GM21619 (cell line): ENCODE results near the gene SLC6A9.

Experiments
- ATAC-seq: cut with Tn5 transposase; IDR thresholded peaks from one replicate; pipeline ENCODE4 v1.9.1; 2021; ENCODE audit not compliant: unreplicated experiment

Gene SLC6A9

DNA sequence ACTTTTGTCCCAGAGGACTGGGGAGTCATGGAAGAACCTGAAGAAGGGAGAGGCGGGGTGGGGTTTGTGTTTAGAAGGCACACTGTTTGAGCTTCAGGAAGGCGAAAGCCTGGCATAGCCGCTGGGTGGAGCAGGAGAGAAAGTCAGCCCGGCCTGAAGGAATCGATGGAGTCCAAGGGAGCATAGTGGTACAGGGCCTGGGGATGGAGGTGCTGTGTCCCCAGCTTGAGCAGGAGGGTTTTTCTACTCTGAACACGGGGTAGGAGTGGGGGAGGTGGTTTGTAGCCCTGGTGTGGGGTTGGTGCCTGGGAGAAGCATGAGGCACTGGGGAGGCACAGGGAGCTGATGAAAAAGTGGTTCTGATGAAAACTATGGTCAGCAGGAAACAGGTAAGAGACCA lies 44.5 kb downstream of the SLC6A9 start:
- ATAC-seq: no peak

DNA sequence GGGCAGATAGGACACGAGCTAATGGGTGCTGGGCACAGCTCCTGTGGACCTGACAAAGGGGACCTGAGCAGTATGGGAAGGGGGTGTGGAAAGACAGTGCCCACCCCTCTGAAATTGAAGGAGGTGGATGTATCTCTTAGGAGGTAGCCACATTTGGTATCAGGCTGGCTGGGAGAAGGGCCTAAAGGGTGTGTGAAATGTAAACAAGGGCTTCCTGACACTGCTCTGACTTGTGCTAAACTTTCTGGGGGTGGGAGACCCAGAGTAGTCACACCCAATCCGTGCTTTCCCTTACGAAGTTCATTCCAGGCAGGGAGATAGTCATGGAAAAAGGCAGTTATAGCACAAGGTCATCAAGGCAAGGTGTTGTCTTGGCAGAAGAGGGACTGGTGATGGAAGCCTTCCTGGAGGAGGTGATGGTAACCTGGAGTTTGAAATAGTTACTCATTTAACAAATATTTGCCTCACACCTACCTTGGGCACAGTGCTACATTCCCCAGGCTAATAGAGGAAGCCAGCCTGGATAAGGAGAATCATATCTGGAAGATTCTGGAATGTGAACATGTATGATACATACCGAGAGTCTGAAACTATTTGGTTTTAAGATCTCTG lies 45.2 kb downstream of the SLC6A9 start:
- no peak for ATAC-seq

DNA sequence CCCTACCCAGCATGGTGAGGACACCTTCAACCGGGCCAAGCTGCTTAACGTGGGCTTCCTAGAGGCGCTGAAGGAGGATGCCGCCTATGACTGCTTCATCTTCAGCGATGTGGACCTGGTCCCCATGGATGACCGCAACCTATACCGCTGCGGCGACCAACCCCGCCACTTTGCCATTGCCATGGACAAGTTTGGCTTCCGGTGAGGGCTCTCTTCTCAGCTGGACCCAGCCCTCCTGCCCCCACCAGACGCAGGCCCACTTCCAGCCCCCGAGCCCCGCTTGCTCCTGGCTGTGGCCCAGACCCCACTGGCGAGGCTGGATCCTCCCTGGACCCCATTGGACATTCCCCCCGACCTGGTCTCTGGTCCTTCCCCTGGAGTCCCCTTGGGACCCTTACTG lies 46.4 kb downstream of the SLC6A9 start:
- ATAC-seq: no peak

DNA sequence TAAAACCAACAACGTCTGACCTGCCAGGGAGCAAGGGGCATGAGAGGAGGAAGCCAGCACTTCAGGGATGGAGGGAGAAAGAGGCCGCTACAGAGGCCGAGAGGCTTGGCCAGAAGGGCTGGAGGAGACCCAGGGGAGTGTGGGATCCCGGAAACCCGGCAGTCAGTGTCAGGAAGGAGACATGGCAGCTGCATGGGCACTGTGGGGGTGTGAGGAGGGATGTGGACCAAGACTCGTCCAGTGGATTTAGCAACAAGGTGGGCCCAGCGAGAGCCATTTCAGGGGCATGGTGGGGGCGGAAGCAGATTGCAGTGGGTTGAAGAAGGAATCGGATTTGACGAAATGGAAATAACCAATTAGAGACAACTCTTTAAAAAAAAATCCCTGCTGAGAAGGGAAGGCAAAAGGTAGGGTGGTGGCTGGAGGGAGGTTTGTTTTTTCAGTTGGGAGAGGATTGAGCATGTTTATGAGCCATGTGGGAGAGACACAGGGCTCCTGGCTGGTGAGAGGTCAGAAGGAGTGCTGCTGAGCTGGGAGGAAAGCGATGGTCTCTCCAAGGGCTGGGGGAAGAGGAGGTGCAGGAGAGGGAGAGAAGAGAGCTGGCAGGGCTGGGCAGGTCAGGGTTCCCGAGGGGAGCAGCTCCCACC lies 47.9 kb downstream of the SLC6A9 start:
- ATAC-seq: no peak

DNA sequence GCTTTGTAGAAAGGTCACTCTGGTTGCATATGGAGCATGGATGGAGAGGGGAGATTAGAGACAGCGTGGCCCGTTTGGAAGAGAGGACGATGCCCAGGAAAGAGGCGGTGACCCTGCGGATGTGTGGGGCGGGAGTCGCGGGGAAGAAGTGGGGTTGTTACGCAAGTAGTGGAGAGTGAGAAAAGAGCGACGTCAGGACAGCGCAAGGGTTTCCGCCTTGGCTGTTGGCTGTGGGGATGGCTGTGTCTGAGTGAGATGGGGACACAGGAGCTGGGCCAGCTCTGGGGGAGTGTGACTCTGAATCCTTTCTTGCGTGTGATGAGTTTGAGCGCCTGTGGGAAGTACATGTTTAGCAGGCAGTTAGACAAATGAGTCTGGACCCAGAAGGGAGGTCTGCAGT lies 48.5 kb downstream of the SLC6A9 start:
- no peak for ATAC-seq

DNA sequence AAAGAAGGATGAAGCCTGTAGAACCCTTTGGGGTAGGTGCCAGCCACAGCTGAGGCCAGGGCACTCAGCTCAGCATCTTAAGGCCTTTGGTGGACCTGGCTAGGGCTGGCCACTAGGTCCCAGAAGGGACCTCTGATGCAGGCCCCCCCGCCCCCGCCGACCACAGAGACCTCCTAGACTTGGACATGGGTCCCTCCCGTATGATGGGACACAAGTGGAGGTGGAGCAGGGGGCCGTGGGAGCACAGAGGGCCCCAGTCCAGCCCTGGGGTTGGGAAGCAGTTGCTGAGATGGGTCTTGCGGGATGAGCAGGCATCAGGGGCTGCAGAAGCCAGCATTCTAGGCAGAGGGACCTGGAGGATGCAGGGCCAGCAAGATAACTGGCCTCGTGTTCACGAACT lies 49.0 kb downstream of the SLC6A9 start:
- no peak for ATAC-seq

DNA sequence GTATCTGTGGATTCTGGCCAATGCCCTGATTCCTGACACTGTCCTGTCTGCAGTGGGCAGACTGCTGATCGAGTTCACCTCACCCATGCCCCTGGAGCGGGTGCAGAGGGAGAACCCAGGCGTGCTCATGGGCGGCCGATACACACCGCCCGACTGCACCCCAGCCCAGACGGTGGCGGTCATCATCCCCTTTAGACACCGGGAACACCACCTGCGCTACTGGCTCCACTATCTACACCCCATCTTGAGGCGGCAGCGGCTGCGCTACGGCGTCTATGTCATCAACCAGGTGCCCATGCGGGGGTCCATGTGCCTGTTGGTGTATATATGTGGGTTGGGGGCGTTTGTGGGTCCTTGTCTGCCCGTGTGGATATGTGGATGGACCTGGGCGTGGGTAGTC lies 49.6 kb downstream of the SLC6A9 start:
- ATAC-seq: no peak

DNA sequence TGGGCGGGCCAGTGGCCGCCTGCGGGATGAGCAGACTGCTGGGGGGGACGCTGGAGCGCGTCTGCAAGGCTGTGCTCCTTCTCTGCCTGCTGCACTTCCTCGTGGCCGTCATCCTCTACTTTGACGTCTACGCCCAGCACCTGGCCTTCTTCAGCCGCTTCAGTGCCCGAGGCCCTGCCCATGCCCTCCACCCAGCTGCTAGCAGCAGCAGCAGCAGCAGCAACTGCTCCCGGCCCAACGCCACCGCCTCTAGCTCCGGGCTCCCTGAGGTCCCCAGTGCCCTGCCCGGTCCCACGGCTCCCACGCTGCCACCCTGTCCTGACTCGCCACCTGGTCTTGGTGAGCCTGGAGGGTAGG lies 50.1 kb downstream of the SLC6A9 start:
- ATAC-seq: no peak

DNA sequence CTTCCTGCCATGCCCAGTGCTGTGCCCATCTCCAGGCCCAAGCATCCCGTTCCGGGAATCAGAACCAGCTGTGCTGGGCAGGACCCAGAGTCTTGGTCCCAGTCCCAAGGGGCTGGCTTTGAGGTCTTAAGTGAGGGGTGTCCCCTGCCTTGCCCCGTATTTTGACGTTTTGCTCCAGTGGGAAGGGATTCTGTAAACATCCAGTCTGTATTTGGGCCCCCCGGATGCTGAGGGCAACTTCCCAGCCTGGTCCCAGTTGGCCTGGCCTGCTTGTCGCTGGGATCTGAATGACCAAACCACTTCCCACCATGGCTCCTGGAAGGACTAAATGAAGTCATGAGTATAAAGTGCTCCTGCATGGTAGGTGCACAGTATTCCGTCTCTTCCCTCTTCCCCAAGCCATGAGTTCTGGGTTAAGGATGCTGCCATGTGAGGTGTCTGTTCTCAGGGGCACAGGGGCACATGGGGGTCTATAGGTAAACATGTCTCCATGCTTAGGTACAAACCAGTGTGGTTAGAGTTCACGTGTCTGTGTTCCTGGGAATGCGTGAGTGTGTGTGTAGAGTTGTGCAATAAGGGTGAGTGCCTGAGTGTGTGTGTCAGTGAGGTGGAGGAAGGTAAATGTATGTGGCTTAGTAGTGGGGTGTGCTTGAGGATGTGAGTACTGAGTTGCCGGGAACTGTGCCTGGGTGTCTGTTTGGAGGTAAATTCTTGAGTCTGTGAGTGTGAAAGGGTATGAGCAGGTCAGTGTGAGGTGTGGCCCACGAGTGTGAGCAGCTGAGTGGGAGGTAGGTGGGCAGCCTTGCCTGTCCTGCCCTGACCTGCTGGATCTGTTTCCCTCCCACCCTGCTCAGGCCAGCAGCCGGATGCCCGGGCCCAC lies 50.8 kb downstream of the SLC6A9 start:
- ATAC-seq: no peak

DNA sequence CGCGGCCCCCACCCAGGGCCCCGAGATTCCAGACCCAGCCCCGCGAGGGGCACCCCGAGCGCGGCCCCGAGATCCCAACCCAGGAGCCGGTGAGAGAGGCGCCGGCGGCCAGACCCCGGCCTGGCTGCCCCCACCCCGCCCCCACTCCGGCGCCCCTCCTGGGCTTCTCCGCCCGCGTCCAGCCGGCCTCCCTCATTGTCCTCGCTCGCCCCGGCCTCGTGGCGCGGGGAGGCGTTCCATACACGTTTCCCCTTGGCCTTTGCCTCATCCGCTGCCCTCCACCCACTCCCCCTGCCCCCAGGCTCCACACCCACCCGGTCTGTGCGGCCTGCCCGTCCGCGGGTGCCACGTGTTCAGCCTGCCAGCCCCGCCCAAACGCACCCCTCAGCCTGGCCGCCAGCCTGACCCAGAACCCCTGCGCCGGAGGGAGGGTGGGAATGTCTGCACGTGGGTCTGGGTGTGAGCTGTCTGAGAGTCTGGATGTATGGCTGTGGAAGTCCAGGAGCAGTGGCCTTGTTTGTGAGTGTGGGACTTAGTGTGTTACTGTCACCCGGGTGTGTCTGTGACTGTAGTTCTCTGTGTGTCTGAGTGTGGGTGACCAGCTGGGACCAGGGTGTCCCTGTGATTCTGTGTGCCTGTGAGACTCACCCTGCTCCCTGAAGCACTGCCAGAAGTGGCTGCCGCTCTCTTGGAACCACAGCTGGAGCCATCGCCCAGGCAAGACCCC lies 51.6 kb downstream of the SLC6A9 start:
- ATAC-seq: no peak

DNA sequence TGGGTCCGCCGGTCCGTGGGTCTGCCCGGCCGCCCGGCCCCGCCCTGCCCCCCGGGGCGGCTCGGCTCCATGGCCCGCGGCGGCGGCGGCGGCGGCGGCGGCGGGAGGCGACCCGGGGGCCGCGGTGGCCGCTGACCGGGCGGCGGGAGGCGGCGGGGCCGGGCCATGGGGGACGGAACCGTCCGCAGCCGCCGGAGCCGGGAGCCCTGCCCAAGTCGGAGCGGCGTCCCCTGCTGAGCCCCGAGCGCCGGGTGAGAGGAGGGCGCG lies 52.1 kb downstream of the SLC6A9 start:
- ATAC-seq: no peak

DNA sequence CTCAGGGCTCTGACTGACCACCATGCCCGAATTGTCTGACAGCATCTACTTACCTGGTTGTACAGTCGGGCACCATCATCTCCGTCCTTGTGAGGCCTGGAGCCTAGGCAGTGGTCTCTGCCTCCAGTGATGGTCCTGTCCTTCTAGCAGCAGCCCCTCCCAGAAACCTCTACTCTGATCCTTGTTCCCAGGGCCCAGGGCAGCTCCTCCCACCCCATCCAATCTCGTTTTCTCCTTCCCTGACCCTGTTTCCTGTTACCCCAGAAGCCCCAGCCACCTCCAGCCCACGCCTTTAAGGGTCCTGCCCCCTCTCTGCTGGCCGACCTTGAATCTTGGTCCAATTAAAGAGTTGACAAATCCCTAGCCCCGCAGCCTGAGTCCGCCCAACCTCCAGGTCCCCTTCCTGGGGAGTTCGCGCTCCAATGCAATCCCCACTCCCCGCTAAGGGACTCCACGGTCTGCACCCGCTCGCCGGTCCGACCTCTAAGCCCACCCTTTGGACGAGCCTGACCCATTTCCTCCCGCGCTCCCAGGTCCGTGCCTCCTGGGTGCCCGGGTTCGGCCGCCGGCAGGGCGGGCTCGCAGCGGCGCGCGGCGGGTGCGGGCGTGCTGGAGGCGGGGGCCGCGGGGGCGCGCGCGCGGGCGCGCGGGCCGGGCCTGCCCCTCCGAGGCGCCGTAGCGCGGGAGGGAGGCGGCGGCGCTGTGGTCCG lies 52.6 kb downstream of the SLC6A9 start, which contains the start of gene B4GALT2:
B4GALT2 (plus strand) TSS at position 660 of the 710 bp plus-strand sequence. CDS start 1,951 bp downstream, outside the sequence.
- ATAC-seq: no peak

DNA sequence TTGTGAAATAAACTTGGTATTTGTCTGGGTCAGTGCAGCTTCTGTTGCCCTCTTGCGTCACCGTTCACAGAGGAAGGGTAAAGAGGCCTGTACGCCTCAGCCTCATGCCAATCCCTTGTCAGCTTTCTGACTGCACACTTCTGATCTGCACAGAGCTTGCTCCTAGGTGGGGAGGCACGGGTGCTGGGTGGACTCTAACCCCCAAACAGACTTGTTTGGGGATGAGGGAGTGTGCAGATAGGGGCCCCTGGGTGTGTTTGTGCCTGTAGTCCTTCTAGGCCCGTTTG lies 53.1 kb downstream of the SLC6A9 start:
- no peak for ATAC-seq

DNA sequence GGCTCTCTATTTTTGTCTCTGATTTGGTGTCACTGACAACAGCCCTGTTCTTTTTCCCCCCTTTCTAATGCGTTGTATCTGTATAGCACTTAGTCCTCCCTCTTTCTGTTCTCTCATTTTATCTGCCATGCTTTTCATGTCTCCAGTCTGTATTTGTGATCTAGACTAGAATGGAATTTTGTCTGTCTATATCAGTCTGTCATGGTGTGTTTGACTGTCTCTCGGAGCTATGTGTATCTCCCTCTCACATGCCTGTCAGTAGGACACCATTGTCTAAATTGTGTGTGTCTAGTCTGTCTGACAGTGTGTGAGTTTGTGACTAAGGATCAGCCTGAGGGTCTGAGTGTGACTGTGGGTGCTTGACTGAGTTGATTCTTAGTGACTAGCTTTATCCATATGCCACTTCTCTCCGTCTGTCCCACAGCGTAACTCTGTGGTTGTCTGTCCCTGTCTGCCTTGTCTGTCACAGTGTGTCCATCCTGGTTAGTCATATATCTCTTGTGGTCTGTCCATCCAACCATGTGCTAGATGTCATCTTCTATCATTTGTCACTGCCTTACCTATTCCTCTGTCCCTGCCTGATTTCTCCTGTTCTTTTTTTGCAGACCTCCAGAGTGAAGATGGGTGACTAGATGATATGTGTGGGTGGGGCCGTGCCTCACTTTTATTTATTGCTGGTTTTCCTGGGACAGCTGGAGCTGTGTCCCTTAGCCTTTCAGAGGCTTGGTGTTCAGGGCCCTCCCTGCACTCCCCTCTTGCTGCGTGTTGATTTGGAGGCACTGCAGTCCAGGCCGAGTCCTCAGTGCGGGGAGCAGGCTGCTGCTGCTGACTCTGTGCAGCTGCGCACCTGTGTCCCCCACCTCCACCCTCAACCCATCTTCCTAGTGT lies 53.6 kb downstream of the SLC6A9 start:
- ATAC-seq: no peak

DNA sequence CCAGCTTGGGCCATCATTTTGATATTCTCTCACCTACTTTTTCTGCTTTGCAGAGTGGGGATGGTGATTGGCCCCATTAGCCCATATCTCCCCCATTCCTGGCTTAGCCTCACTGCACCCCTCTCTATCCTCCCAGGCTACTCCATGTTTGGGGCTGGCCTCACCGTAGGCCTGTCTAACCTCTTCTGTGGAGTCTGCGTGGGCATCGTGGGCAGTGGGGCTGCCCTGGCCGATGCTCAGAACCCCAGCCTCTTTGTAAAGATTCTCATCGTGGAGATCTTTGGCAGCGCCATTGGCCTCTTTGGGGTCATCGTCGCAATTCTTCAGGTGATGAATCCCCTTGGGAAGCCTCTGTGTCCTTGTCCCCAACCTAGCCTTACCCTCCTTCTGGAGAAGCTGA lies 54.4 kb downstream of the SLC6A9 start:
- no peak for ATAC-seq

DNA sequence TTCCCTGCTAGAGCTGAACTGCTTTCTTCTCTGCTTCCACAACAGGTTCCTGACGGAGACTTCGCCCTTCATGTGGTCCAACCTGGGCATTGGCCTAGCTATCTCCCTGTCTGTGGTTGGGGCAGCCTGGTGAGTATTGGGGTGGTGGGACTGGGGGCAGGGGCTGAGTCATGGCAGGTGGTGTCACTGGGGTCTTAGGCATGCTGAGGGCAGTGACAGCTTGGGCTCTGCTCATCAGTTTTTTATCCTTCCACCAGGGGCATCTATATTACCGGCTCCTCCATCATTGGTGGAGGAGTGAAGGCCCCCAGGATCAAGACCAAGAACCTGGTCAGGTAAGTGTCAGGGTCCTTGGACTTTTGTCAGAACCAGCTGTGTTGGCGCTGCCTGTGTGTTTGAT lies 55.2 kb downstream of the SLC6A9 start:
- no peak for ATAC-seq

DNA sequence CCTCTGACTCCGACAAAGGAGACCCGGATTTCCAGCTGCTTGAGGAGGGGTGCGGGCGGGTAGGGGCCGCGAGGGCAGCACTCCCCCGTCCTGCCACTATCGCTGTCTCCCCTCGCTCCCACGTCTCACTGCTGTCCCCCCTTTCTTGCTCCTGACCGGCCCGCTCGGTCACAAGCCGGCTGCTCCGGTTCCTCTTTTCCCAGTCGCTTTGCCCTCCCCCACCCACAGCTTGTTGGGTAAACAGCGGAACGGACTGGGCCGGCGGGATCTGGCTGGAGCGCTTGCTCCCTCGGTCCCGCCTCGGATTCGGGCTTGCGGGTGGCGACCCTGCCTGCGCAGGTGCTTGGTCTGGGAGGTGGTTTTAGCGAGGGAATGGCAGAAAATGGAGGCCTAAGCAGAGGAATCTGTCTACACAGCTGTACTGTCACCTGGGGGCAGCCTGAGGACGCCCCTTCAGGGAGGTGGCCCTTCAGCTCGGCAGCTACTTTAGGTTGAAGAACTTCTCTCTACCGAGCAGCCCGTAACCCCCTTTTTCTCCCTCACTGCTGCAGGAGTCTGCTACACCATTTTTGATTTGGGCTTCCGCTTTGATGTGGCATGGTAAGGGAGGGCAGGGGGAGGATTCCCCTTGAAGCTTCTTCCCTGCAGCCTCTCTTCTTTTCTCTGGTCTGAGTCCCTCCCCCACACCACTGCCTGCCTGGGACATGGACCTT lies 55.9 kb downstream of the SLC6A9 start:
- peak; percentile 1 for ATAC-seq

DNA sequence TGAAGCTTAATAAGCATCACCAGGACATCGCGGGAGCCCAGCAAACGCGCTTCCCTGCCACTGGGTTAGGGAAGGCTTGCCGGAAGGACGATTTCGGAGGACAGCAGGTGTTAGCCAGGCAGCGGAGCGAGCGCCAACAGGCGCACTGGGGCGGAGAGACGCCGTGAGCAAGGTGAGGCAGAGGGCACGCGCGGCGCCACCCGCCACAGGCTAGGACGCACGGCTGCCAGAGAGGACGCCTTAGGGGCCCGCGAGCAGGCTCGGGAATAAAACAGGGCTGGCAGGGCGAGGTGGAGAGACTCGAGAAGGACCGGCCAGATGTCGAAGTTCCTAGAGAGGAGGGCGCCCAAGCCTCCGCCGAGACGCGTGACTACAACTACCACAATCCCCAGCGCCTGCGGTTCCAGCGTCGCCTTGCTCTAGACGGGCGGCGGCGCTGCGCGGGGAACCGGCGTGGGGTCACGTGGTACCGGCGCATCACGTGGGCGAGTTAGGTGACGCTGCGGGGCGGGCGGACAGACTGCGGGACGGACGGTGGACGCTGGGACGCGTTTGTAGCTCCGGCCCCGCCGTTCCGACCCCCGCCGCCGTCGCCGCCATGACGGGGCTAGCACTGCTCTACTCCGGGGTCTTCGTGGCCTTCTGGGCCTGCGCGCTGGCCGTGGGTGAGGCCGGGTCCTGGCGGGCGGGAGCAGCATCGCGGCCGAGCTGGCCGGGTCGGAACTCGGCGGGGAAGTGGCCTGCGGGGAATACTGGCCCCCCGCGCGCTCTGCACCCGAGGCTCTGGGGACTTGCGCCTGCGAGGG lies 56.6 kb downstream of the SLC6A9 start, which contains the start of gene ATP6V0B:
ATP6V0B (plus strand) TSS at position 518 of the 806 bp plus-strand sequence; CDS start at position 599, 81 bp downstream.
- peak; percentile 67 for ATAC-seq

DNA sequence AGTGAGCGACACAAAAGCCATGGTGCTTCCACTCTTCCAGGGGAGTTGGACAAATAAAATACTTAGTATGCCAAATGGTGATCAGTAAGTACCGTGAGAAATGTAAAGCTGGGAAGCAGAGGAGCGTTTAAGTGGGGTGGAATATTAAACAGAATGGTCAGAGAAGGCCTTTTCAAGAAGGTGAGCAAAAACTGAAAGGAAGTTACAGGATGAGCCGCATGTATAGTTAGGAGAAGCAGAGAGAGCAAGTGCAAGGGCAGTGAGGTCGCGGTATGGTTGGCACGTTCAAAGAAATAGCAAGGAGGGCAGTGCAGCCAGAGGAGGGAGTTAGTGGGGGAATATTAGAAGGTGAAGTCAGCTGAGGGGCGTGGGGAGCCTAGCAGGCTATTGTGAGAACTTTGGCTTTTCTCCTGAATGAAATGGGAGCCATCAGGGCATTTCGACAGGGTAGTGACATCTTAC lies 57.2 kb downstream of the SLC6A9 start:
- no peak for ATAC-seq
